ENCODE results near the gene ADGRG1.
"Not testable (repeated sequence)": the region's sequence is repeated elsewhere in the genome, so short reads cannot be mapped to it uniquely, and the experiment has no call there.

The ADGRG1 gene

GRCh38 chr16:57698812-57699405 is 70.5 kb downstream of the ADGRG1 start:
- DNase-seq (ENCODE audit: low read depth in 2 of 2), result no peak

GRCh38 chr16:57699481-57699880 is 71.1 kb downstream of the ADGRG1 start:
- DNase-seq (ENCODE audit: low read depth in 2 of 2), result no peak

- DNase-seq (ENCODE audit: low read depth in 2 of 2), result no peak
Observed at GRCh38 chr16:57699899-57700298, 71.5 kb downstream of the ADGRG1 start.

GRCh38 chr16:57700781-57701551 is 72.5 kb downstream of the ADGRG1 start:
- no peak for DNase-seq (ENCODE audit: low read depth in 2 of 2)

GRCh38 chr16:57701759-57702371 is 73.4 kb downstream of the ADGRG1 start:
- no peak for DNase-seq (ENCODE audit: low read depth in 2 of 2)

- no peak for DNase-seq (ENCODE audit: low read depth in 2 of 2)
Observed at GRCh38 chr16:57703416-57704010, 75.1 kb downstream of the ADGRG1 start.

GRCh38 chr16:57704011-57704904 is 75.8 kb downstream of the ADGRG1 start:
- no peak for DNase-seq (ENCODE audit: low read depth in 2 of 2)

- DNase-seq (ENCODE audit: low read depth in 2 of 2), result no peak
Observed at GRCh38 chr16:57704905-57705852, 76.7 kb downstream of the ADGRG1 start.

GRCh38 chr16:57706717-57707116 is 78.3 kb downstream of the ADGRG1 start:
- DNase-seq (ENCODE audit: low read depth in 2 of 2), result no peak

- no peak for DNase-seq (ENCODE audit: low read depth in 2 of 2)
Observed at GRCh38 chr16:57707331-57707730, 78.9 kb downstream of the ADGRG1 start.

GRCh38 chr16:57708168-57708567 is 79.7 kb downstream of the ADGRG1 start:
- DNase-seq (ENCODE audit: low read depth in 2 of 2), result no peak

- DNase-seq (ENCODE audit: low read depth in 2 of 2), result no peak
Observed at GRCh38 chr16:57709663-57710062, 81.2 kb downstream of the ADGRG1 start.

GRCh38 chr16:57711346-57711745 is 82.9 kb downstream of the ADGRG1 start:
- no peak for DNase-seq (ENCODE audit: low read depth in 2 of 2)

- no peak for DNase-seq (ENCODE audit: low read depth in 2 of 2)
Observed at GRCh38 chr16:57711993-57712392, 83.6 kb downstream of the ADGRG1 start.

- DNase-seq (ENCODE audit: low read depth in 2 of 2), result not testable (repeated sequence)
Observed at GRCh38 chr16:57712569-57712968, 84.1 kb downstream of the ADGRG1 start.

GRCh38 chr16:57713596-57713995 is 85.2 kb downstream of the ADGRG1 start:
- DNase-seq (ENCODE audit: low read depth in 2 of 2), result no peak

GRCh38 chr16:57714047-57714446 is 85.6 kb downstream of the ADGRG1 start:
- no peak for DNase-seq (ENCODE audit: low read depth in 2 of 2)

Measured in stimulated activated CD4-positive, alpha-beta T cell treated with anti-CD3 and anti-CD28 coated beads, Interleukin-15, amount 100 ng/mL, for 48 hours (primary cell).